ENCODE data around the gene CEMIP2.

- no peak for TF ChIP-seq POLR2AphosphoS5 (IDR thresholded peaks at IDR 0.05; ENCODE audit: insufficient read depth, low read depth, low read length)
- TF ChIP-seq EZH2 (IDR thresholded peaks at IDR 0.05; ENCODE audit: borderline replicate concordance, low read depth, low read length, severe bottlenecking) = no peak
- TF ChIP-seq CTCF (IDR thresholded peaks at IDR 0.05; ENCODE audit: extremely low read depth in 1 of 2, insufficient read depth in 1 of 2, low read depth in 1 of 2, low read length in 2 of 2) = no peak
- no peak for TF ChIP-seq MYC (IDR thresholded peaks at IDR 0.05; ENCODE audit: low read depth, low read length)
- TF ChIP-seq POLR2A (IDR thresholded peaks at IDR 0.05; ENCODE audit: low read depth, low read length) = no peak
- TF ChIP-seq MAX (IDR thresholded peaks at IDR 0.05; ENCODE audit: insufficient read depth, insufficient read length) = no peak
- no peak for TF ChIP-seq FOS (IDR thresholded peaks at IDR 0.05; ENCODE audit: borderline replicate concordance, insufficient read depth, low read length)
- TF ChIP-seq GATA2 (IDR thresholded peaks at IDR 0.05; ENCODE audit: insufficient read depth, insufficient read length, low read depth, low read length) = no peak
Observed at GRCh38 chr9:71721855-71722254, 46.5 kb downstream of the CEMIP2 start.
